HFFc6 (cell line): Measurements from ENCODE around the gene ITGAV. TPM values are rescaled to one million over a fixed set of nuclear protein-coding genes. Genes with fewer than 3 reads are reported as not detected.

Experiments
- DNase-seq: peaks from one replicate; pipeline ENCODE4 v3.0.0-alpha.2; 2018
- H3K27ac Mint-ChIP-seq: 2 replicates; pipeline ENCODE4 v1.8.0; 2020; ENCODE audit warnings: mild to moderate bottlenecking, mixed read lengths
- H3K27me3 Mint-ChIP-seq: 2 replicates; pipeline ENCODE4 v1.8.0; 2021; ENCODE audit warnings: mild to moderate bottlenecking, moderate library complexity, mixed read lengths; ENCODE audit not compliant: insufficient read depth
- H3K36me3 Mint-ChIP-seq: 2 replicates; pipeline ENCODE4 v1.8.0; 2021; ENCODE audit warnings: low read depth, mixed read lengths
- H3K4me1 Mint-ChIP-seq: 2 replicates; pipeline ENCODE4 v1.8.0; 2020; ENCODE audit warnings: low read depth, mixed read lengths
- H3K4me3 Mint-ChIP-seq: 2 replicates; pipeline ENCODE4 v1.8.0; 2020; ENCODE audit warnings: mild to moderate bottlenecking, moderate library complexity, mixed read lengths
- H3K9me3 Mint-ChIP-seq: 2 replicates; pipeline ENCODE4 v1.8.0; 2020; ENCODE audit warnings: mild to moderate bottlenecking, mixed read lengths
- total RNA-seq, 6 experiments: library from RNA; stranded (reverse); fragmentation: NEBNext Ultra II Directional; extraction: Animal tissue kit (Norgen Biotek cat#: 25700); gene quantifications; 2 replicates in 1 of 6; 3 replicates in 5 of 6; pipeline ENCODE4 v1.2.3, GENCODE V29; 2021
- TF ChIP-seq, protein P1 (sequence below): fragments of 200-600 bp; sonication (generic); IDR thresholded peaks from 2 replicates; pipeline ENCODE4 v1.5.0; 2021; ENCODE audit warnings: antibody characterized with exemption, mild to moderate bottlenecking

The ITGAV gene
- total RNA-seq, 6 experiments from 2014 or later, result 66.9 to 88.1 (median 80.7) TPM

DNA sequence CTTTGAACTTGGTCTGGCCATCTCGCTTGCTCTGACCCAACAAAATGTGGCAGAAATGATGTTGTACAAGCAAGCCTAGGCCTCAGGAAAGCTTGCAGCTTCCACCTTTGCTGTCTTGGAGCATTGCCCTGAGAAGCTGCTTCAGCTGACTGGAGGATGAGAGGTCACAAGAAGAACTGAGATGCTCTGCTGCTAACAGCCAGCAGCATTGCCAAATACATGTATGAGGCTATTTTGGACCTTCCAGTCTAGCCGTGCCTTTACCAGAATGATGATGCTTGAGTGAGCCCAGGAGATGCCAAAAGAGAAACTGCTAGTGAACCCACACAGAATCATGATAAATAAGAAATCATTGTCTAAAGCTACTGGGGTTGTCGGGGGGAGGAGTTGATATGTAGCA is 13.2 kb upstream of the ITGAV start:
- H3K36me3 Mint-ChIP-seq, result no peaks in the 10 kb centered on the region
- no peak overlapping the region for H3K4me3 Mint-ChIP-seq
- TF ChIP-seq, protein P1, sequence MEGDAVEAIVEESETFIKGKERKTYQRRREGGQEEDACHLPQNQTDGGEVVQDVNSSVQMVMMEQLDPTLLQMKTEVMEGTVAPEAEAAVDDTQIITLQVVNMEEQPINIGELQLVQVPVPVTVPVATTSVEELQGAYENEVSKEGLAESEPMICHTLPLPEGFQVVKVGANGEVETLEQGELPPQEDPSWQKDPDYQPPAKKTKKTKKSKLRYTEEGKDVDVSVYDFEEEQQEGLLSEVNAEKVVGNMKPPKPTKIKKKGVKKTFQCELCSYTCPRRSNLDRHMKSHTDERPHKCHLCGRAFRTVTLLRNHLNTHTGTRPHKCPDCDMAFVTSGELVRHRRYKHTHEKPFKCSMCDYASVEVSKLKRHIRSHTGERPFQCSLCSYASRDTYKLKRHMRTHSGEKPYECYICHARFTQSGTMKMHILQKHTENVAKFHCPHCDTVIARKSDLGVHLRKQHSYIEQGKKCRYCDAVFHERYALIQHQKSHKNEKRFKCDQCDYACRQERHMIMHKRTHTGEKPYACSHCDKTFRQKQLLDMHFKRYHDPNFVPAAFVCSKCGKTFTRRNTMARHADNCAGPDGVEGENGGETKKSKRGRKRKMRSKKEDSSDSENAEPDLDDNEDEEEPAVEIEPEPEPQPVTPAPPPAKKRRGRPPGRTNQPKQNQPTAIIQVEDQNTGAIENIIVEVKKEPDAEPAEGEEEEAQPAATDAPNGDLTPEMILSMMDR, result no peak
- no peaks in the 10 kb centered on the region for H3K9me3 Mint-ChIP-seq
- no peak overlapping the region; the same call in 1 of the 2 replicates for H3K27ac Mint-ChIP-seq
- no peaks in the 10 kb centered on the region; the same call in 1 of the 2 replicates for H3K27me3 Mint-ChIP-seq
- H3K4me1 Mint-ChIP-seq, result peaks cover 27% of the 10 kb centered on the region
- peak; percentile 18 for DNase-seq

- Mint-ChIP-seq H3K9me3 (no peaks in the 10 kb centered on the region), H3K4me3 (no peak overlapping the region), H3K36me3 (no peaks in the 10 kb centered on the region), H3K27me3 (no peaks in the 10 kb centered on the region), H3K27ac (no peak overlapping the region), H3K4me1 (no peaks in the 10 kb centered on the region)
- TF ChIP-seq, protein P1, result no peak
- no peak for DNase-seq
These were observed 7.2 kb upstream of the ITGAV start for GRCh38 chr2:186582698-186583097.

GRCh38 chr2:186584053-186584452 is 5.8 kb upstream of the ITGAV start:
- Mint-ChIP-seq H3K27me3 (no peaks in the 10 kb centered on the region), H3K27ac (no peak overlapping the region), H3K4me3 (no peak overlapping the region)

DNA sequence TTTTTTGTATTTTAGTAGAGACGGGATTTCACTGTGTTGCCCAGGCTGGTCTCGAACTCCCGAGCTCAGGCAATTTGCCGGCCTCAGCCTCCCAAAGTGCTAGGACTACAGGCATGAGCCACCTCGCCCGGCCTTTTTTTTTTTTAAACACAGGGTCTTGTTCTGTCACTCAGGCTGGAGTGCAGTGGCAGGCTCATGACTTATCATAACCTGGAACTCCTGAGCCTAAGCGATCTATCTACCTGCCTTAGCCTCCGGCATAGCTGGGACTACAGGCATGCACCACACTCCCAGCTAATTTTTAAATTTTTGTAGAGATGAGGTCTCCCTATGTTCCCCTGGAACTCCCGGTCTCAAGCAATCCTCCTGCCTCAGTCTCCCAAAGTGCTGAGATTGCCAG is 1.4 kb upstream of the ITGAV start:
- H3K4me3 Mint-ChIP-seq, result no peak overlapping the region
- H3K27me3 Mint-ChIP-seq, result no peaks in the 10 kb centered on the region
- H3K36me3 Mint-ChIP-seq, result no peaks in the 10 kb centered on the region
- TF ChIP-seq, protein P1, result no peak
- H3K27ac Mint-ChIP-seq, result no peak overlapping the region
- no peaks in the 10 kb centered on the region for H3K9me3 Mint-ChIP-seq
- peaks cover 28% of the 10 kb centered on the region for H3K4me1 Mint-ChIP-seq
- no peak for DNase-seq

More at GRCh38 chr2:186584053-186584452, 5.8 kb upstream of the ITGAV start:
- TF ChIP-seq, protein P1, result no peak
- Mint-ChIP-seq H3K9me3 (no peaks in the 10 kb centered on the region), H3K36me3 (no peaks in the 10 kb centered on the region), H3K4me1 (peaks cover 4% of the 10 kb centered on the region)
- DNase-seq, result no peak

GRCh38 chr2:186588940-186589611 is 780 bp upstream of the ITGAV start:
- H3K4me3 Mint-ChIP-seq, result peak overlapping the region; percentile 92
- H3K36me3 Mint-ChIP-seq, result no peaks in the 10 kb centered on the region
- H3K27ac Mint-ChIP-seq, result peak overlapping the region; percentile 84
- H3K4me1 Mint-ChIP-seq, result peaks cover 34% of the 10 kb centered on the region
- TF ChIP-seq, protein P1, result no peak
- DNase-seq, result no peak
- no peaks in the 10 kb centered on the region for H3K27me3 Mint-ChIP-seq
- no peaks in the 10 kb centered on the region for H3K9me3 Mint-ChIP-seq
